A549 (cell line): ENCODE data around the gene SOX12. TPM values are rescaled to one million over a fixed set of nuclear protein-coding genes. Genes with fewer than 3 reads are reported as not detected.

Experiments used
- ATAC-seq, 2 experiments: fragments of 200-7000 bp in 1 of 2; fragments of >200 bp in 1 of 2; cut with Nextera tagmentation in 1 of 2; cut with Tn5 transposase in 1 of 2; 3 replicates each; pipeline versions ENCODE4 v1.8.0 to v1.9.1; 2018 to 2020; ENCODE audit warnings: mild to moderate bottlenecking in 1 of 2, moderate library complexity in 1 of 2
- CTCF ChIA-PET: fragments of 300-600 bp; sonication (Branson Sonifier 250); formaldehyde crosslinking; extraction: SDS; loops from one replicate; lab custom pipeline; 2021; ENCODE audit warnings: antibody characterized with exemption, inconsistent platforms; lab: Yijun Ruan, JAX
- POLR2A ChIA-PET: fragments of 350-600 bp; formaldehyde crosslinking; extraction: SDS; loops from one replicate; lab custom pipeline; 2021; ENCODE audit warnings: antibody characterized with exemption, inconsistent platforms; lab: Yijun Ruan, JAX
- DNase-seq, 2 experiments: peaks; one replicate each; pipeline versions ENCODE4 v3.0.0 to v3.0.0-alpha.2; 2011 to 2016; ENCODE audit warnings: low read depth in 1 of 2, low spot score in 1 of 2
- FAIRE-seq: peaks from 2 replicates; lab custom pipeline; 2011; peaks lifted over from hg19 to GRCh38; lab: Jason Lieb, UNC
- H3K27ac ChIP-seq, 2 experiments: fragments of >200 bp; sonication (Bioruptor Twin); formaldehyde crosslinking; 3 replicates each; pipeline ENCODE4 v1.5.1; 2016 to 2017
- H3K4me1 ChIP-seq: fragments of >200 bp; sonication (Bioruptor Twin); formaldehyde crosslinking; 3 replicates; pipeline ENCODE4 v1.6.1; 2016
- H3K4me2 ChIP-seq: fragments of >200 bp; sonication (Bioruptor Twin); formaldehyde crosslinking; 3 replicates; pipeline ENCODE4 v1.6.1; 2016
- H3K4me3 ChIP-seq: fragments of >200 bp; sonication (Bioruptor Twin); formaldehyde crosslinking; 3 replicates; pipeline ENCODE4 v1.5.1; 2016
- H3K9me3 ChIP-seq: fragments of >200 bp; sonication (Bioruptor Twin); formaldehyde crosslinking; 3 replicates; pipeline ENCODE4 v1.6.1; 2016
- ATOH8 ChIP-seq: fragments of 250-450 bp; sonication (Bioruptor Pico); IDR thresholded peaks from 2 replicates; pipeline ENCODE4 v1.5.0; 2020; ENCODE audit warnings: low read depth, mild to moderate bottlenecking, moderate library complexity
- BHLHE40 ChIP-seq: IDR thresholded peaks from 2 replicates; pipeline ENCODE4 v1.6.1; 2012; ENCODE audit warnings: low read depth, low read length, inconsistent platforms
- CBX2 ChIP-seq: fragments of 200-600 bp; sonication (generic); IDR thresholded peaks from 2 replicates; pipeline ENCODE4 v1.6.1; 2016; ENCODE audit warnings: low read depth, mild to moderate bottlenecking, borderline replicate concordance
- CEBPB ChIP-seq, 2 experiments: fragments of >200 bp in 1 of 2; sonication (Bioruptor Twin) in 1 of 2; formaldehyde crosslinking in 1 of 2; IDR thresholded peaks; 2 replicates each; pipeline ENCODE4 v1.6.1; 2012 to 2016
- CHD2 ChIP-seq: fragments of 150-350 bp; IDR thresholded peaks from 2 replicates; pipeline ENCODE4 v1.6.1; 2014; ENCODE audit warnings: low read length; ENCODE audit not compliant: partially characterized antibody
- E2F6 ChIP-seq: IDR thresholded peaks from 2 replicates; pipeline ENCODE4 v1.6.1; 2012; ENCODE audit warnings: low read depth, borderline replicate concordance
- EHF ChIP-seq: fragments of 250-450 bp; sonication (Bioruptor Pico); IDR thresholded peaks from 2 replicates; pipeline ENCODE4 v1.5.0; 2020; ENCODE audit warnings: mild to moderate bottlenecking
- EP300 ChIP-seq, 2 experiments: fragments of >200 bp; sonication (Bioruptor Twin); formaldehyde crosslinking; IDR thresholded peaks; 2 replicates in 1 of 2; 3 replicates in 1 of 2; pipeline ENCODE4 v1.6.1; 2016 to 2017
- FOSB ChIP-seq: fragments of 250-450 bp; sonication (Bioruptor Pico); IDR thresholded peaks from 2 replicates; pipeline ENCODE4 v1.5.0; 2020; ENCODE audit warnings: mild to moderate bottlenecking, moderate library complexity
- HDAC2 ChIP-seq: fragments of 200-600 bp; sonication (generic); IDR thresholded peaks from 2 replicates; pipeline ENCODE4 v1.6.1; 2016
- HEYL ChIP-seq: fragments of 250-450 bp; sonication (Bioruptor Pico); IDR thresholded peaks from 2 replicates; pipeline ENCODE4 v1.8.0; 2021; ENCODE audit warnings: mild to moderate bottlenecking, moderate library complexity
- KDM1A ChIP-seq: fragments of 200-600 bp; sonication (generic); IDR thresholded peaks from 2 replicates; pipeline ENCODE4 v1.6.1; 2016; ENCODE audit warnings: low read depth, mild to moderate bottlenecking
- MYC ChIP-seq: IDR thresholded peaks from 2 replicates; pipeline ENCODE4 v1.6.1; 2012; ENCODE audit warnings: mild to moderate bottlenecking, inconsistent platforms, low read length, improper control_type of control experiment, borderline replicate concordance
- NFE2L2 ChIP-seq: fragments of 150-350 bp; conservative IDR thresholded peaks from 2 replicates; pipeline ENCODE4 v1.6.1; 2014; ENCODE audit warnings: low read length
- NPAS2 ChIP-seq: fragments of 250-450 bp; sonication (Bioruptor Pico); IDR thresholded peaks from 2 replicates; pipeline ENCODE4 v1.8.0; 2022; ENCODE audit warnings: mild to moderate bottlenecking, moderate library complexity, borderline replicate concordance
- POLR2A ChIP-seq: IDR thresholded peaks from 2 replicates; pipeline ENCODE4 v1.6.1; 2012; ENCODE audit warnings: mild to moderate bottlenecking, low read length
- RAD21 ChIP-seq, 2 experiments: fragments of >200 bp in 1 of 2; sonication (Bioruptor Twin) in 1 of 2; formaldehyde crosslinking in 1 of 2; IDR thresholded peaks in 1 of 2; conservative IDR thresholded peaks in 1 of 2; 2 replicates in 1 of 2; 3 replicates in 1 of 2; pipeline ENCODE4 v1.6.1; 2012 to 2018; ENCODE audit warnings: inconsistent platforms in 1 of 2
- RARB ChIP-seq: fragments of 250-450 bp; sonication (Bioruptor Pico); IDR thresholded peaks from 2 replicates; pipeline ENCODE4 v1.8.0; 2021; ENCODE audit warnings: mild to moderate bottlenecking, moderate library complexity
- RCOR1 ChIP-seq: fragments of 150-350 bp; IDR thresholded peaks from 2 replicates; pipeline ENCODE4 v1.6.1; 2014; ENCODE audit warnings: antibody characterized with exemption, low read length, low read depth
- REST ChIP-seq: fragments of 200-600 bp; sonication (generic); IDR thresholded peaks from 2 replicates; pipeline ENCODE4 v1.6.1; 2016; ENCODE audit warnings: antibody characterized with exemption, mild to moderate bottlenecking, moderate library complexity
- RFX5 ChIP-seq: fragments of 450-650 bp; IDR thresholded peaks from 2 replicates; pipeline ENCODE4 v1.7.1; 2014; ENCODE audit warnings: antibody characterized with exemption, mild to moderate bottlenecking, moderate library complexity
- RNF2 ChIP-seq: fragments of 200-600 bp; sonication (generic); IDR thresholded peaks from 2 replicates; pipeline ENCODE4 v1.6.1; 2016; ENCODE audit warnings: low read depth, mild to moderate bottlenecking, antibody characterized with exemption, moderate library complexity, borderline replicate concordance
- TFCP2L1 ChIP-seq: fragments of 250-450 bp; sonication (Bioruptor Pico); IDR thresholded peaks from 2 replicates; pipeline ENCODE4 v1.5.0; 2021; ENCODE audit warnings: mild to moderate bottlenecking
- TP53 ChIP-seq: fragments of 250-450 bp; sonication (Bioruptor Pico); IDR thresholded peaks from 2 replicates; pipeline ENCODE4 v1.5.0; 2021; ENCODE audit warnings: mild to moderate bottlenecking, moderate library complexity
- USF2 ChIP-seq: fragments of 450-650 bp; IDR thresholded peaks from 2 replicates; pipeline ENCODE4 v1.6.1; 2014; ENCODE audit warnings: antibody characterized with exemption
- ZFP36 ChIP-seq: fragments of 450-650 bp; IDR thresholded peaks from 2 replicates; pipeline ENCODE4 v1.6.1; 2014; ENCODE audit warnings: borderline replicate concordance; ENCODE audit not compliant: partially characterized antibody
- ZNF302 ChIP-seq: fragments of 250-450 bp; sonication (Bioruptor Pico); IDR thresholded peaks from 2 replicates; pipeline ENCODE4 v1.9.0; 2021; ENCODE audit warnings: inconsistent platforms, mild to moderate bottlenecking, moderate library complexity
- WGBS: methylation state at CpG from one replicate; pipeline ENCODE4 v1.1.6; 2017; ENCODE audit errors: missing lambda C conversion rate; 5-methylcytosine and 5-hydroxymethylcytosine counted together
- polyA plus RNA-seq, 4 experiments: library from polyadenylated mRNA; depleted of rRNA in 3 of 4; stranded (reverse); fragments of >200 nt; fragmentation: RNase III in 1 of 4; extraction: RNeasy Plus Mini Kit Qiagen cat#74134 plus additional on column Dnase treatment in 1 of 4; gene quantifications; 2 replicates in 3 of 4; 3 replicates in 1 of 4; pipeline ENCODE4 v1.2.3, GENCODE V29; 2011 to 2017

SOX12 gene
- polyA plus RNA-seq, 2 of the 4 experiments (the other 2 are of a cell fraction) = 7.0 to 29.2 TPM

GRCh38 chr20:278181-278580, 47.2 kb upstream of the SOX12 start:
- DNase-seq (no peak), ATAC-seq (no peak), FAIRE-seq (no peak)
- ChIA-PET POLR2A (interaction anchor here (0.6 kb wide), 1 partner anchor 117 kb away, joined by 3 read pairs; no protein-coding TSS in a partner anchor), CTCF (interaction anchor here (0.6 to 2.7 kb wide), 3 partner anchors 11 to 372 kb away, joined by 5 to 22 read pairs (median 17); no protein-coding TSS in a partner anchor)
- no peak for TF ChIP-seq NPAS2 (CRISPR knock-in tag)
- TF ChIP-seq NFE2L2 = no peak
- no peak for TF ChIP-seq BHLHE40
- TF ChIP-seq USF2 = no peak
- no peak for TF ChIP-seq TP53 (CRISPR knock-in tag)
- TF ChIP-seq CHD2 = no peak
- no peak for TF ChIP-seq POLR2A
- no peak for TF ChIP-seq EHF (CRISPR knock-in tag)
- no peak for TF ChIP-seq FOSB (CRISPR knock-in tag)
- no peak for TF ChIP-seq RNF2
- TF ChIP-seq CBX2 = no peak
- no peak for TF ChIP-seq RARB (CRISPR knock-in tag)
- no peak for TF ChIP-seq EP300 (IDR thresholded peaks at IDR 0.05)
- TF ChIP-seq ATOH8 = no peak
- TF ChIP-seq RAD21 (conservative IDR thresholded peaks at IDR 0.05 in 1 of 2, IDR thresholded peaks at IDR 0.05 in 1 of 2) = no peak
- TF ChIP-seq KDM1A = no peak
- TF ChIP-seq ZFP36 = no peak
- no peak for TF ChIP-seq ZNF302
- TF ChIP-seq RCOR1 = no peak
- no peak for TF ChIP-seq HEYL
- Histone ChIP-seq H3K4me3 (no peak overlapping the region), H3K27ac (no peak overlapping the region), H3K4me2 (no peak overlapping the region), H3K4me1 (no peaks in the 10 kb centered on the region), H3K9me3 (no peaks in the 10 kb centered on the region)
- WGBS = 89% methylated on average over 5 of the region's 5 CpGs

GRCh38 chr20:278607-279571, 46.5 kb upstream of the SOX12 start:
- Histone ChIP-seq H3K4me1 (no peaks in the 10 kb centered on the region), H3K9me3 (no peaks in the 10 kb centered on the region), H3K4me2 (no peak overlapping the region), H3K27ac (no peak overlapping the region), H3K4me3 (no peak overlapping the region)
- FAIRE-seq (no peak), ATAC-seq (no peak), DNase-seq (no peak)
- no peak for TF ChIP-seq CHD2
- TF ChIP-seq CBX2 = no peak
- no peak for TF ChIP-seq CEBPB (IDR thresholded peaks at IDR 0.05)
- TF ChIP-seq RFX5 = no peak
- ChIA-PET POLR2A (interaction anchor here (0.6 kb wide), 1 partner anchor 116 kb away, joined by 3 read pairs; no protein-coding TSS in a partner anchor), CTCF (interaction anchor here (0.6 to 2.7 kb wide), 3 partner anchors 12 to 371 kb away, joined by 5 to 22 read pairs (median 17); no protein-coding TSS in a partner anchor)
- WGBS = 97% methylated on average over 66 of the region's 88 CpGs

GRCh38 chr20:284172-284571, 41.2 kb upstream of the SOX12 start:
- ChIA-PET CTCF (interaction anchor here (1.6 to 6.1 kb wide), 3 partner anchors 15 to 47 kb away, joined by 3 to 57 read pairs (median 6); no protein-coding TSS in a partner anchor), POLR2A (no interaction called here)
- Histone ChIP-seq H3K9me3 (no peaks in the 10 kb centered on the region), H3K4me2 (no peak overlapping the region), H3K4me3 (no peak overlapping the region), H3K27ac (no peak overlapping the region), H3K4me1 (no peaks in the 10 kb centered on the region)
- DNase-seq = no peak
- FAIRE-seq = no peak
- 80% methylated on average over 3 of the region's 3 CpGs for WGBS
- no peak for ATAC-seq
- TF ChIP-seq EP300 (IDR thresholded peaks at IDR 0.05) (no peak), CBX2 (no peak), REST (no peak), CHD2 (no peak), E2F6 (no peak), MYC (no peak), HDAC2 (no peak), TFCP2L1 (CRISPR knock-in tag) (no peak), POLR2A (no peak), ZFP36 (no peak)
